Measurements from ENCODE around the gene SLC4A5.

- TF ChIP-seq CTCF (IDR thresholded peaks at IDR 0.05) (no peak), POLR2A (IDR thresholded peaks at IDR 0.05) (no peak), EP300 (IDR thresholded peaks at IDR 0.05) (no peak)
Measured at GRCh38 chr2:74186038-74186437, 157.2 kb downstream of the SLC4A5 start.
